A549 treated with Mapracorat at 1 μM for 4 hours (cell line): Measurements from ENCODE around the gene MRPL53. TPM values are rescaled to one million over a fixed set of nuclear protein-coding genes. Genes with fewer than 3 reads are reported as not detected.

ENCODE experiments used
- total RNA-seq: library from RNA; stranded (reverse); fragments of 200-300 nt; extraction: Qiagen RNA extraction; gene quantifications from 5 replicates; pipeline ENCODE4 v1.2.3, GENCODE V29; 2022

Gene MRPL53
- 106 to 149 TPM (median 141 TPM) in 5 replicates for total RNA-seq

DNA sequence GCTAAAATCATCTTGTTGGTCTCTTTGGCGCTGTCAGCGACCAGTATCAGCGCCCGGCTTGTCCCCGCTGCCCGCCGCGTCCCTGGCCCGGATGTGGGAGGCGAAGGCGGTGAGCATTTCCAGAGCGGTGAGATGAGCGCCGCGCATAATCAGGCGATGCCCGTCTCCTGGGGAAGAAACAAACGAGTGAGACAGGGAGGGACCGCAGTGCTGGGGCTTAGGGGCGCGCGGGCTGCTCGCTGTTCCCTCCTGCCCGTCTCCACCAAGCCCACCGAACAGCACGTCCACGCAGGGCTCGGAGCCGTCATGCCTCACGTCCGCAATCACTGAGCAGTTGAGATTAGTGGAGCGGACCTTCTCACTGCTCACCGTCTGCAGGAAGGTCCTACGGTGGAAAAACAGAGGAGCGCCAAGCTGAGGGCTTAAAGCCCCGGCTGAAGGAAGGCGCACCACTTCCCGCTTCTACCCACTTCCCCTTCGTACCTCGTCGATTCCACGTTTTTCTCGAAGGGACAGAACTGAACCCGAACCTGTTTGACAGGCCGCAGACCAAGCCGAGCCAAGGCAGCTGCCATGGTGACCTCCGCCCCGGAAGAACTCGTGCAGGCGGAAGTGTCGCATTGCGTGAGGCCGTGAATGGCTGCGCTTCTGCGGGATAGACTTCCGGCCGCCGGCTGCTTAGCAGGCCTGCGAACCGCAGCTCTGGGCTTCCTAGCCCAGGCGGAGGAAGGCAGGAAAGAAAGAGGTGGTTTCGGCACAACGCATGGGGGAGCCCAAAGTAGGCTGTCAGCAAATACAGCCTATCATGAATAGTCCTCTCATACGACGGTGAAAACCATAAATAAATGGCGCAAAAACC, at the start of gene MRPL53:
Gene MRPL53, minus strand, starts transcription at position 595 of the 859 bp plus-strand sequence. Its CDS starts 20 bp downstream, at position 575.

DNA sequence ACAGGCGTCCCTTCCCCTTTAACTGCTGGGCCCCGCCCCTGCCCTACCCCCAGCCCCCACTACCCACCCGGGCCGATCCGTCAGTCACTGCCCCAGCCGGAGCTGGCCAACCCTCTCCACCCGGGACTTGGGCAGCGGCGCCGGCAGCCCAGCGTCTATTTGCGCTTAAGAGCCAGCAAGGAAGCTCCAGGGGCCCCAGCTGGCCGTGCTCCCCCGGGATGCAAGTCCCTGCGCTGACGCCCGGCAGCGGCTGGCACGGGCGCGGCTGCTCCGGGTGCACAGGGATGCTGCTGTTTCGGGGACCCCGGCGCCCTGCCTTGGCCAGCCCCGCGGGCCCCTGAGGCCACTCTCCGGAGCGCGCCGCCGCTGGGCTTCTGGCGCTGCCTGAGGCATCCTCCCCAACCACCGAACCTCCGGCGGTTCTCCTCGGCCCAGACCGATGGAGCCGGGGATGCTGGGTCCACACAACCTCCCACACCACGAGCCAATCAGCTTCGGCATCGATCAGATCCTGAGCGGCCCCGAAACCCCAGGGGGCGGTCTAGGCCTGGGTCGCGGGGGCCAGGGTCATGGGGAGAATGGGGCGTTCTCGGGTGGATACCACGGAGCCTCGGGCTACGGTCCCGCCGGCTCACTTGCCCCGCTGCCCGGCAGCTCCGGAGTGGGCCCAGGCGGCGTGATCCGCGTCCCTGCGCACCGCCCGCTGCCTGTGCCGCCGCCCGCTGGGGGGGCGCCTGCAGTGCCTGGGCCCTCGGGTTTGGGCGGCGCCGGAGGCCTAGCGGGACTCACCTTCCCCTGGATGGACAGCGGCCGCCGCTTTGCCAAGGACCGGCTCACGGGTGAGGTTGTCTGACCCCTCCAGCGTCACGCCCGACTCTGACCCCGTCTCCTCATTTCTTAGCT, 42.1 kb upstream of the MRPL53 start, which contains the start of gene TLX2:
Gene TLX2, plus strand, starts transcription at position 83 of the 903 bp plus-strand sequence. Its CDS starts 357 bp downstream, at position 440.

DNA sequence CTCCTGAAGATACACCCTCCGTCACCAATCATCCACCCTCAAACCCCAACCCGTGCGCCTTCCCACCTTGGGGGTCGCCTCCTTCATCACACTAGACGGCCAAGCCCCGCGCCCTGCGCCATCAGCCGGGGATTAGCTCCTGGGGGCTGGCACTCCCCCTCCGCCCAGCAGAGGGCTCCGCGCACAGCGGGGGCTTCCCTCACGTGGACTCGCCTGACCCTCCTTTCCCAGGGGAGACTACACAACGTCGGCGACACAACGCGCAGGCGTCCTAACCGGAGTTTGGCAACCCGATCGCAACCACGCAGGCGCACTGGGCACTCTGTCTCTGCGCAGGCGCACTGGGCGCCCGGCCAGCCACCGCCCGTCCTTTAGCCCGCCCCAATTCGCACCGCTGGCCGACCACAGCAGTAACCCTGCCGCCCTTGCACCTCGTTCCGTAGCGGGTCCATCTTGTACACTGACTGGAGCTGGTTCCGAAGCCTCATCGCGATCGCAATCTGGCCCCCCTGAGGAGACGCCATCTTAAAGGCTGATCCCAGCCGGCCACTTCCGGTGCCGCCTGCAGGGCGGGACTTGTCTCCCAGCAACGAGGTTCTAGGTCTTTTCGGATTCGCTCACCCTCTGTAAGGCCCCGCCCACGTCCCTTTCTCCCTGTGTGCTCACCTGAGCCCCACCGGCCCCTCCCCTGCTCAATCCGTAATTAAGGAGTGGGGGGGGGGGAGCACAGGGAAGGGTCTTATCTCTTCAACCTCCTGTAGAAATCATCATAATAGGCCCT, 34.9 kb upstream of the MRPL53 start, which contains the start of gene PCGF1:
Gene PCGF1, minus strand, starts transcription at position 551 of the 781 bp plus-strand sequence. Its CDS starts 27 bp downstream, at position 524.

DNA sequence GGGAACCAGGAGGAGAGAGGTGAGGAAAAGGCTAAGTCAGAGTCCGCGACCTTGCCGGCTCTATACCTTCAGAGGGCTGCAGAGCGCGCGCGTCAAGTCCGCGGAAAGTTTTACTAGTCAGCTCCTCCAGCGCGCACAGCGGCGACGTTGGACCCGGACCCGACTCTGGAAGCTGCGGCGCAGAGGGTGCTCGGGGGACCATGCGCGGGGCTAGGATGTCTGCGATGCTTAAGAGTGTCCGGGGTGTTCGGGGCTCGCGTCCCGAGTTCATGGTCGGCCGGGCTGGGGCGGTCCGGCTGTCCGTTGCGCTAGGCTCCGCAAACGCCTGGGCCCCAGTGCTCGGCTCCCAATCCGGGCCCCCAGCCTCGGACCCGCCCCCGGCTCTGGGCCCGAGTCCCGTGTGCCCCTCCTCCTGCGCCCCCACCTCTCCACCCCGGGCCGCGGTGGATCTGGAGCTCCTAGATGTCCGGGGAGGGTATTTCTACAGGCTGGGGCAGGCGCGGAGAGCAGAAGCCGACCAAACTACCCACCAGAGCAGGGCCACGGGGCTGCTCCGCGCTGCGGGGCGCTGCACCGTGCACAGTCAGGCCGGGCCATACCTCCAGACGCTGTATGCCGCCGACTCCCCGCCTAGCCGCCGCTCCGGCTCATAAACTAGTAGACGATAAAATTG, 26.9 kb upstream of the MRPL53 start, which contains the start of gene LBX2:
Gene LBX2, minus strand, starts transcription at position 337 of the 673 bp plus-strand sequence. Its CDS starts 66 bp downstream, at position 271.

DNA sequence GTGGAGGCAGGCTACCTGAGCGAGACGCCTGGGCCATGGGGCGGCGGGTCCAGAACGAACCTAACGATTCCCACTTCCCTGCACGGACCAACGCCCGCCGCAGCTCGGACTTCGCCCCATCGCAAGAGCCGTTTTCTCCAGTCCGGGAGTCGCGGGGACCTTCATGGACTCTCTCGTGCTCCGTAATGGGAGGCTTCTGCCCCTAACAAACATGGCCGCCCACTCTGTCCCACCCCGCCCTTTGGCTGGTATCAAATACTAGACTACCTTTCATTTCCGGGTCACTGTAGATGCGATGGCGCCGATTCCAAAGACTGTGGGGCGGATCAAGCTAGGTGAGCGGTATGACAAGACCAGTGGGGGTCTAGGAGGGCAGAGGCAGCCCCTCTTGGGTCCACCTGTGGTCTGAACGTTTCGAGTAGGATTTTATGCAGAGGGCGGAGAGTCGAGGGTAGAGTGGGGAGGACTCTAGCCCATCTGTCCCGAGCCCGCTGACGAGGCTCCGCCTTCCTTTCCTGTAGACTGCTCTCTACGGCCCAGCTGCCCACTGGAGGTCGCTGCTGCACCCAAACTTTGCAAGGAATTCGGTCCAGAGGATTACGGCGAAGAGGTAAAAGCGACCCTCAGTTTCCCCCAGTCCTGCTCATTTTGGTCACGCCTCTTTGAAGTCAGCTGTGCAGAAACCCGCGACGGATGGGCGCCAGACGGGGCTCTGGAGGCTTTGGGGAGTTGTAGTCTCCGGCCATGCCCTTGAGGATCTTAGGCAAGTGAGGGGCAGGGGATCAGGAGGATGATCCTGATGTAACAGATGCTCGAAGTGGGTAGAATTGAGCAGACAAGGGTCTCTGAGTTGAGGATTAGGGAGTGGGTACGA, 10.6 kb upstream of the MRPL53 start, which contains the start of the genes CCDC142 and TTC31:
Gene CCDC142, minus strand, starts transcription at position 198 of the 874 bp plus-strand sequence. Its CDS starts 161 bp downstream, at position 37.
Gene TTC31, plus strand, starts transcription at position 281 of the 874 bp plus-strand sequence. Its CDS starts 15 bp downstream, at position 296.

DNA sequence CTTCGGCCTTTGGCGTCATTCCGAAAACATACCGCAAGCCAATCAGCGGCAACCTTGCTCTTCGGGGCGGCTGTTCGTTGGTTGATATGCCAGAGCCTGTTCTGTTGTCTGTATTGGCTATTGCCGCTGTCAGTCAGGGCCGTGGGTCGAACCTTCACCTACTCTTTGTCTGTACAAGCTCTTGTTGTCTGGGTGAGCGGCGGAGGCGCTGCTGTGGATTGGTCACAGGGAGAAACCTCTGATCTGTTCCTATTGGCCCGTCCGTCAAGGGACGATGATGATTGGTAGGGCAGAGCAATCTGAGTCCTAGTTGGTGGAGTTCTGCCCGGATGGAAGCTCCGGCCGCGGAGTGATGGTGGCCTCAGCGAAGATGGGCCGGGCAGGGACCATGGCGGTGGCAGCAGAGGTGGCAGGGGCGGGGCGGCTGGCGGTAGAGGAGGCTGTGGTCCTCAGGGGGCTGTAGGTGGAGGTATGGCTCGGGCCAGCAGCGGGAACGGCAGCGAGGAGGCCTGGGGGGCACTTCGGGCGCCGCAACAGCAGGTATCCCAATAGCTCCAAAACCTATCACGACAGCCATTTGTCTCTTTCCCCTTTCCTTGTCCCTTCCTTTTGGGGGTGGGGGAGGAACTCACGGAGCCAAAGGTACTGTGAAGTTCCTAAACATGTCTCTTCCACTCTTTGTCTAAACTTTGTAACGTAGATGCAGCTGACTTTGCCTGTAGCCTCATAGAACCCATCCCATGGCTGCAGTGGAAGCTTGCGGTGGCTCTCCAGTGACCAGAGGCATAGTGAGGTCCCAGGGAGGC, 14.1 kb downstream of the MRPL53 start, which contains the start of gene WBP1:
Gene WBP1, plus strand, starts transcription at position 307 of the 806 bp plus-strand sequence. Its CDS starts 165 bp downstream, at position 472.

DNA sequence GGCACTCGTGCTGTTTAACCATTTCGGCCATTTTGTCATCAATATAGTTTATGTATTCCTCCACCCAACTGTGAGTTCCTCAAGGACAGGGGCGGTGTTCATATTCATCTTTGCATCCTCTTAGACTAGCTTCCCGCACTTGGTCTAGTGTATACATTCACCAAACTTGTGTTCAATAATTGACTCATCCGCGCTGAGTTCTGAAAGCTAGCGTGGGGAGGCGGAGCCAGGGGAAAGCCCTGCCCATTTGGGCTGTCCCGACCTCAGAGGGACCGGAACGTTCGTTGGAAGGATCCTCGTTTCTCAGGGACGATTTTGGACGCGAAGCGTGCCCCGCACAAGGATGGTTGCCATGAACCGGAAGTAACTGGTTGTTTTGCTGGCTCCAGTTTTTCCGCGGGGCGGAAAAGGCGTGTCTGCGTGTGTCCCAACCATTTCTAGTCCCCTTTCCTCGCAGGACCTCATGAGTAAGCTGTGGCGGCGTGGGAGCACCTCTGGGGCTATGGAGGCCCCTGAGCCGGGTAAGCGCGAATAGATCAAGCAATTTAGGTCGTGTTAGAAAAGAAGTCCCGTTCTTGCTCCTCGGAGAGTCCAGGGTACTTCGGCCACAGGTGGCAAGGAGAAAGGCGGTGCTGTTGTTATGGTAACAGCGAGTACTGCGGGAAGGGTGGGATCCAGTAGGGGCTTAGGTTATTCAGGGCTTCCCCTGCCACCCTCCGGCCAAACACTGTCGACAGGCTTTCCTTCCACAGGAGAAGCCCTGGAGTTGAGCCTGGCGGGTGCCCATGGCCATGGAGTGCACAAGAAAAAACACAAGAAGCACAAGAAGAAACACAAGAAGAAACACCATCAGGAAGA, 17.6 kb downstream of the MRPL53 start, which contains the start of gene INO80B:
Gene INO80B, plus strand, starts transcription at position 434 of the 858 bp plus-strand sequence. Its CDS starts 30 bp downstream, at position 464.

DNA sequence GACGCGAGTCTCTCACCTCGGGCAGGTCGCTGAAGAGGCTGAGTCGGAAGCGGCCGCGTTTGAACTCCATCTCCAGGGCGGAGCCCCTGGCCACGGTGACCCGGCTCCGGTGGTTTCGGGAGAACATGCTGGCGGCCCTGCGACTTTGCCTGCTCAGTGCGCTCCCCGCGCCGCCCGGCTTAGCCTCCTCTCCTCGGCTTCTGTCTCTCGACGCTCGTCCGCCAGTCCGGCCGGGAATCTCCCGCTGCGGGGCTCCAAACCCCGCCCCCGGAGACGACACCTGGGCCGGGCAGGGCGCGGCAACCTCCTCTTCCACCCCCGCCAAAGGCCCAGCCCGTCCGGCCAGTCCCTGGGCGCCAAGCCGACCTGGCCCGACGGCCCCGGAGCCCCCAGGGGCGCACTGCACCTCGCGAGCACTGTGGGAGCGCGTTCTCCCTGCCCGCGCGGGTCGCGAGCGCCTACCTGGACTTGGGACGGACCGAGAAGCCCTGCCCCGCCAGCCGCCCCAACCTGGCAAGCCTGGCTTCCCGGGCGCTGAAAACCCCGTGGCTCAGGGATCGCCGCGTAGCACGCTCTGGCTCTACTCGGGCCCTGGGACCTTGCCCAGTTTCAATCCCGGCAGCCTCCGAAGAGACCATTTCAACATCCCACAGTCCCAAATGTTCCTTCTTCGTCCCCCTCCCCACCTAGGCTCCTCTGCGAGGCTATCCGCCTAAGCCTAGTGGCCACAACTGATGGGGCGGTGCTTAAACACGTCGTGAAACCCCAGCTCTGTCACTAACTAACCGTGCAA, 30.6 kb downstream of the MRPL53 start, which contains the start of gene RTKN:
Gene RTKN, minus strand, starts transcription at position 248 of the 793 bp plus-strand sequence. Its CDS starts 121 bp downstream, at position 127.

Other genes with a start within 250 kb of the MRPL53 start
- gene SLC4A5, start 129.3 kb downstream of the MRPL53 start, total RNA-seq = 0.07 to 0.41 TPM (median 0.36 TPM) in 5 replicates
- gene DCTN1, start 92.4 kb downstream of the MRPL53 start, total RNA-seq = 112 to 150 TPM (median 144 TPM) in 5 replicates
- 2.4 to 3.7 TPM (median 2.6 TPM) in 5 replicates for gene C2orf81, start 51.1 kb downstream of the MRPL53 start, total RNA-seq
- 76.9 to 89.4 TPM (median 88.0 TPM) in 5 replicates for gene WDR54, start 51.0 kb downstream of the MRPL53 start, total RNA-seq
- 18.9 to 25.9 TPM (median 23.9 TPM) in 5 replicates for gene RTKN, start 30.7 kb downstream of the MRPL53 start, total RNA-seq
- 42.6 to 53.6 TPM (median 49.0 TPM) in 5 replicates for gene INO80B, start 17.6 kb downstream of the MRPL53 start, total RNA-seq
- 47.3 to 87.4 TPM (median 83.1 TPM) in 5 replicates for gene WBP1, start 14.2 kb downstream of the MRPL53 start, total RNA-seq
- 37.4 to 54.3 TPM (median 52.0 TPM) in 5 replicates for gene MOGS, start 7.3 kb downstream of the MRPL53 start, total RNA-seq
- 11.6 to 16.5 TPM (median 14.2 TPM) in 5 replicates for gene CCDC142, start 10.3 kb upstream of the MRPL53 start, total RNA-seq
- gene TTC31, start 10.4 kb upstream of the MRPL53 start, total RNA-seq = 15.7 to 17.7 TPM (median 16.1 TPM) in 5 replicates
- 2.7 to 3.7 TPM (median 3.1 TPM) in 5 replicates for gene LBX2, start 26.9 kb upstream of the MRPL53 start, total RNA-seq
- 30.8 to 43.0 TPM (median 33.4 TPM) in 5 replicates for gene PCGF1, start 35.0 kb upstream of the MRPL53 start, total RNA-seq
- gene TLX2, start 41.8 kb upstream of the MRPL53 start, total RNA-seq = 0.19 to 0.58 TPM (median 0.33 TPM) in 5 replicates
- 0.10 to 0.19 TPM (median 0.14 TPM) in 4 of 5 replicates, not detected in the other for gene DQX1, start 53.6 kb upstream of the MRPL53 start, total RNA-seq
- 197 to 259 TPM (median 233 TPM) in 5 replicates for gene AUP1, start 57.0 kb upstream of the MRPL53 start, total RNA-seq
- gene HTRA2, start 57.3 kb upstream of the MRPL53 start, total RNA-seq = 31.4 to 42.9 TPM (median 39.7 TPM) in 5 replicates
- 0.20 to 0.50 TPM (median 0.44 TPM) in 5 replicates for gene LOXL3, start 81.3 kb upstream of the MRPL53 start, total RNA-seq
- 3.8 to 5.3 TPM (median 4.1 TPM) in 5 replicates for gene DOK1, start 82.0 kb upstream of the MRPL53 start, total RNA-seq
- gene M1AP, start 175.7 kb upstream of the MRPL53 start, total RNA-seq = not detected in 5 replicates
- 9.6 to 15.2 TPM (median 10.2 TPM) in 5 replicates for gene SEMA4F, start 181.6 kb upstream of the MRPL53 start, total RNA-seq